GM10266 (cell line): ENCODE results near the gene STK38.
"Not testable (repeated sequence)": the region's sequence is repeated elsewhere in the genome, so short reads cannot be mapped to it uniquely, and the experiment has no call there.

Experiments used
- DNase-seq: peaks from one replicate; pipeline ENCODE4 v3.0.0; 2012; ENCODE audit errors: extremely low spot score
- CTCF ChIP-seq: IDR thresholded peaks from 2 replicates; pipeline ENCODE4 v1.5.1; 2012; ENCODE audit warnings: mild to moderate bottlenecking, low read depth; ENCODE audit not compliant: control insufficient read depth, insufficient read depth; ENCODE audit errors: missing control alignments

STK38 gene

GRCh38 chr6:36488221-36488620 is 59.1 kb downstream of the STK38 start:
- TF ChIP-seq CTCF, result no peak
- DNase-seq, result no peak

- no peak for TF ChIP-seq CTCF
- no peak for DNase-seq
Observed at GRCh38 chr6:36487698-36488097, 59.6 kb downstream of the STK38 start.

DNA sequence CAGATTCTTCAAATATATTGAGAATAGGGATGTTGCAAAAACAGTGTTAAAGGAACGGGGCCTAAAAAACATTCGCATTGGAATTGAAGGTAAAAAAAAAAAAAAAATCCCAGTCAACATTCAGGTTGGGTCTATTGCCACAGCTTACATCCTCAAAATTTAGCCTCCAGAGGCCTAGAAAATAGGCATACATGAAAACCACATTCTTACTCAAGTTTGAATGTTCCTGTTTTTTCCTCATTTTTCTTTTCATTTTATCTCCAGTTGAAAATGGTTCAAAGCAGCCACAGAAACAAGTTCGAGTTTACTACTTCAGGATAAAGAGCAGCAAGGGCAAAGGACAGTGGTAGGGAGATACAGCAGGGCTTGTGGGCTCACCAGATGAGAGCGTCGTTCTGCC is 62.5 kb downstream of the STK38 start:
- DNase-seq, result no peak
- no peak for TF ChIP-seq CTCF

DNA sequence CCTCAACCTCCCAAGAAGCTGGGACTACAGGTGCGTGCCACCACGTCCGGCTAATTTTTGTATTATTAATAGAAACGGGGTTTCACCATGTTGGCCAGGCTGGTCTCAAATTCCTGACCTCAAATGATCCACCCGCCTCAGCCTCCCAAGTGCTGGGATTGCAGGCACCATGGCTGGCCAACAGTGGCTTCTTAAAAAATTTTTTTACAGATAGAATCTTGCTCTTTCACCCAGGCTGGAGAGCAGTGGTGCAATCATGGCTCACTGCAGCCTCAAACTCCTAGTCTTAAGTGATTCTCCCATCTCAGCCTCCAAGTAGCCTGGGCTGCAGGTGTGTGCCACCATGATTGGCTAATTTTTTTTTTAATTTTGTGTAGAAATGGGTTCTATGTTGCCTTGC is 64.0 kb downstream of the STK38 start:
- DNase-seq, result not testable (repeated sequence)

DNA sequence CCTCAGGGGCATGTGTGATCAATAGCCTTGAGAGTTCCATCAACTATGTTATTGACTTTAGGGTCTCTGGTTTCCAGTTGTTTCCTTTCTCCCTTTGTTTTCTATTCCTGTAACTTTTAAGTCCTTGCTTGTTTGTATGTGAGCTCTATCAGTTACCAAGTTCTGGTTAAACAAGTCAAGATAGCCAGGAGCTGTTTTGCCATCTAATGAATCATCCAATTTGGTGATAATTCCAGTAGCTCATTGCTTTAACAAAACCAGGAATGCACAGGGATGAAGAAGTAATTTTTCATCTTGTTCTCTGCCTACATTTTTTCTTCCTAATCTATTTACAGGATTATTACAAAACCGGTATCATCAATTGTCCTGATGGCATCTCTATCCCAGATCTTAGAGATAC is 68.0 kb downstream of the STK38 start:
- no peak for DNase-seq
- TF ChIP-seq CTCF, result no peak

DNA sequence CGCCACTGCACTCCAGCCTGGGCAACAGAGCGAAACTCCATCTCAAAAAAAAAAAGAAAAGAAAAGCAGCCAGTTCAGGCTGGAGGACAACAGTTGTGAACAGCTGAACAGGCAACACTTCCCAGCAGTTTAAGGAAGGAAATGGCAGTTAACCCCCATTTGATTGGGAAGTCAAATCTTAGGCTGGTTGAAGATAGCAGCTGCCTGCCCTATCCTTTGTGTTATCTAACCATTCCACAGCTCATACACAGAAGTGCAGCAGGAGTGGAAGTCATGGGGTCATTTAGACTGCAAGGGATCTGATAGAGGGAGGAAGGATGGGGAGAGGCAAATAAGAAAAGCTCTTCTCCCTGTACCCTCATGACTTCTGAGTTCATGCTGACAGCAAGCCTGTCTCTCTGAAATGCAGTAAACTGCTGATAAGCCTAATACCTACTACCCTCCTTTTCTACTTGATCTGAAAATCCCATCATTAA is 69.2 kb downstream of the STK38 start:
- DNase-seq, result no peak
- no peak for TF ChIP-seq CTCF

DNA sequence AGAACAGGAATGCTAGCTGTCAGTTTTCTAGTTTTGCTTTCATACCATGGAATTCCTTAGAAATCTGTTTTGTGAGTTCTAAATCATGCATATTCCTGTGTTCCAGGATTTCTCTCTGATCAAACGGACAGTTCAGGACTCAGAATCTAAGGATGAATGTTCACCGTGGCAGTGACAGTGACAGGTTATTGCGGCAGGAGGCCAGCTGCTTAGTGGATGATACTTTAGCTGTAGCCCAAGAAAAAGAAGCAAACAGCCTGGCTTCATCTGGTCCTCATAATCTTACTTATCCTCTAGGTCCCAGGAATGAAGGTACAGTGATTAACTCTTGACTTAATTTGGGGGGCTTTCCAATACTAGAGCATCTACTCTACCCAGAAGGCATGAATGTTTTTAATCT is 77.3 kb downstream of the STK38 start:
- no peak for TF ChIP-seq CTCF
- no peak for DNase-seq

DNA sequence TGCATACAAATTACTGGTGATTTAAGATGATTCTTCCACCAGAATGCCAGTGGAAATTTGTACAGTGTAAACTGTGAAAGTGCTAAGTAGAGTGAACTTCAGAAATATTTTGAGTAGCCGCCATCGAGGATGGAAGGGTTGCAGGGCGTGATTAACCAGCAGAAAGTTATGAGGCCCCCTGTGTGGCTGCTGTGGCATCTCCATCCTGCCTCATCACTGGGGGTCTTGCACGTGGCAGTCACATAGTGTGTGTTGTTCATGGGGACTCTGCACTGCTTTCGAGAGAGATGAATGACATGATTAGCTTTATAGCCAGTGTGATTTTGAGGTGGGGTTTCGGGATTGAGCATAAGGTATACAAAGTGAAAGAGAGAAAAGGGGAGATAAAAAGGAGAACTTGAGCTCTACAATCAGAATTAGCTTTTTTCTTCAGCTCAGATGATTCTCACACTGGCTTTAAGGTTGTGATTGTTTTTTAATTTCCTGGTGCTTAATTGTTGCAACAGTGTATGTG is 78.1 kb downstream of the STK38 start:
- DNase-seq, result no peak
- no peak for TF ChIP-seq CTCF
